Gastrocnemius medialis (tissue), 4 donors: ENCODE results near the gene SPTSSA. TPM values are rescaled to one million over a fixed set of nuclear protein-coding genes. Genes with fewer than 3 reads are reported as not detected.

Source experiments
- ATAC-seq, 2 donors: fragments of 150-250 bp; one replicate each; pipeline ENCODE4 v1.9.1; 2016
- DNase-seq, 2 donors: peaks; one replicate each; pipeline ENCODE4 v3.0.0-alpha.2; 2019
- H3K27ac ChIP-seq, 4 donors: fragments of 200-600 bp; sonication (generic); 1 replicate in 1 of 4; 2 replicates in 3 of 4; pipeline ENCODE4 v1.5.1; 2016 to 2018; ENCODE audit warnings: mild to moderate bottlenecking in 2 of 4, moderate library complexity in 1 of 4
- H3K27me3 ChIP-seq, 3 donors: fragments of 200-600 bp; sonication (generic) in 2 of 3; 1 replicate in 1 of 3; 2 replicates in 2 of 3; pipeline versions ENCODE4 v1.5.1 to v1.6.0; 2016 to 2019; ENCODE audit warnings: mild to moderate bottlenecking in 1 of 3, moderate library complexity in 1 of 3
- H3K36me3 ChIP-seq, 2 donors: fragments of 200-600 bp; sonication (generic) in 1 of 2; one replicate each; pipeline ENCODE4 v1.5.1; 2017 to 2018
- H3K4me1 ChIP-seq, 2 donors: fragments of 200-600 bp; sonication (generic) in 1 of 2; one replicate each; pipeline ENCODE4 v1.5.1; 2016 to 2017; ENCODE audit warnings: mild to moderate bottlenecking in 2 of 2
- H3K4me3 ChIP-seq, 4 donors: fragments of 200-600 bp; sonication (generic) in 3 of 4; 1 replicate in 1 of 4; 2 replicates in 3 of 4; pipeline ENCODE4 v1.5.1; 2016 to 2019; ENCODE audit warnings: mild to moderate bottlenecking in 2 of 4
- H3K9me3 ChIP-seq, 3 donors: fragments of 200-600 bp; sonication (generic) in 2 of 3; 1 replicate in 1 of 3; 2 replicates in 2 of 3; pipeline ENCODE4 v1.5.1; 2016 to 2019
- POLR2A ChIP-seq, 2 donors: fragments of 450-650 bp; IDR thresholded peaks; one replicate each; pipeline ENCODE4 v1.6.1; 2017; ENCODE audit warnings: antibody characterized with exemption in 2 of 2, mild to moderate bottlenecking in 2 of 2, moderate library complexity in 2 of 2
- in situ Hi-C, 4 donors: fragments of 200-750 bp; cut with MboI; loops; one replicate each; pipeline versions ENCODE4 v1.15.0 to v1.8.0; 2017; ENCODE audit warnings: low sequenced_read_pairs in 4 of 4
- intact Hi-C: fragments of 100-400 bp; cut with DNase I; formaldehyde crosslinking; loops from one replicate; pipeline ENCODE4 v1.15.1; 2023; ENCODE audit warnings: low total_unique reads
- total RNA-seq, 4 donors: library from RNA; depleted of rRNA; stranded (reverse); fragments of >200 nt; gene quantifications; one replicate each; pipeline versions ENCODE4 v1.1.0 to v1.2.3, GENCODE V29; 2016
- TF ChIP-seq, protein P1 (sequence below), 5 experiments: fragments of 450-650 bp in 3 of 5; fragments of 200-600 bp in 2 of 5; sonication (generic) in 2 of 5; IDR thresholded peaks in 4 of 5; conservative IDR thresholded peaks in 1 of 5; 1 replicate in 4 of 5; 2 replicates in 1 of 5; pipeline ENCODE4 v1.5.1; 2016 to 2019; ENCODE audit warnings: antibody characterized with exemption in 5 of 5, mild to moderate bottlenecking in 3 of 5, moderate library complexity in 3 of 5

SPTSSA gene
- total RNA-seq, 4 donors from 2014 or later: 6.4 to 14.0 (median 10.2) TPM

DNA sequence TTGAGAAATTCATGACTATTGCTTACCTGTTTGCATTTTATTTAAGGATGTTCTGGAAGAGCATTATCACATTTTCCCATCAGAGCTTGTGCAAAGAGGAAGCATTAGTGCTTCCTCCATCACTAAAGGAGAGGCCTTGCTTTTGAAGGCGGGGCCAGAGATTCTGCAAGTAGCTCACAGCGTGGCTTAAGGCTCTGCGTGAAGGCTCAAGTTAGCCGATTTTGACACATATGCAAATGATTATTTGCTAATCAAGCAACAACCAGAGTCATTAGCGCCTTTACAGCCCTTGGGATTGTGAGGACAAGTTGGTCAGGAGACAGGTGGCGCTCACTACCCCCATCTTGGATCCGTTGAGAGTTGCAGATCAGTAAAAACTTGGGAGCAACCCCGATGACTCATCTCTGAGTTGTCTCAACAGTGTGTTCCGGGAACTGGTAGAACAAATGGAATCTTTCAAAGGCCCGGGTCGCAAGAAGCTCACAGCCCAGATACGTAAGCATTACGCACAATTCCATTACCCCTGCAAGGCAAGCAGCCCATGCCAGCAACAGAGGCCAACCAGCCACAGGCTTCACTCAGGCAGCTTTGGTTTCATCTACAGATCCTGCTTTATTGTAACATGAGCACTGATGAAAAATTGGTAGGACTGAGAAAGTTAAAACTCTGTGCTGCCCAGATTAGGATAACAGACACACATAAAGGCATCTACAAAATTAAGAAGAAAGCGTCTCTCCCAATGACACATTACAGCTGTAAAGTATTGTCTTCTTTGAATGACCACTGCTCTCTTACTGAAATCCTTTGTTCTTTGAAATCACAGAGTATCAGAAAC is 34.9 kb upstream of the SPTSSA start:
- peak; percentile 99 for ATAC-seq
- TF ChIP-seq, protein P1, sequence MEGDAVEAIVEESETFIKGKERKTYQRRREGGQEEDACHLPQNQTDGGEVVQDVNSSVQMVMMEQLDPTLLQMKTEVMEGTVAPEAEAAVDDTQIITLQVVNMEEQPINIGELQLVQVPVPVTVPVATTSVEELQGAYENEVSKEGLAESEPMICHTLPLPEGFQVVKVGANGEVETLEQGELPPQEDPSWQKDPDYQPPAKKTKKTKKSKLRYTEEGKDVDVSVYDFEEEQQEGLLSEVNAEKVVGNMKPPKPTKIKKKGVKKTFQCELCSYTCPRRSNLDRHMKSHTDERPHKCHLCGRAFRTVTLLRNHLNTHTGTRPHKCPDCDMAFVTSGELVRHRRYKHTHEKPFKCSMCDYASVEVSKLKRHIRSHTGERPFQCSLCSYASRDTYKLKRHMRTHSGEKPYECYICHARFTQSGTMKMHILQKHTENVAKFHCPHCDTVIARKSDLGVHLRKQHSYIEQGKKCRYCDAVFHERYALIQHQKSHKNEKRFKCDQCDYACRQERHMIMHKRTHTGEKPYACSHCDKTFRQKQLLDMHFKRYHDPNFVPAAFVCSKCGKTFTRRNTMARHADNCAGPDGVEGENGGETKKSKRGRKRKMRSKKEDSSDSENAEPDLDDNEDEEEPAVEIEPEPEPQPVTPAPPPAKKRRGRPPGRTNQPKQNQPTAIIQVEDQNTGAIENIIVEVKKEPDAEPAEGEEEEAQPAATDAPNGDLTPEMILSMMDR (IDR thresholded peaks at IDR 0.05 in 4 of 5, conservative IDR thresholded peaks at IDR 0.05 in 1 of 5): peak in 1 of 5 experiments; percentile 32
- TF ChIP-seq POLR2A (IDR thresholded peaks at IDR 0.05): peak; percentile 21 to 55
- H3K4me1 ChIP-seq: peaks cover 15 to 18% of the 10 kb centered on the region in 2 donors
- H3K27me3 ChIP-seq: no peaks in the 10 kb centered on the region
- no peaks in the 10 kb centered on the region for H3K9me3 ChIP-seq
- peak; percentile 81 to 88 for DNase-seq
- intact Hi-C loops: loop anchor here (1.0 to 5.0 kb wide), 3 partner anchors 35 to 365 kb away; partner anchors contain the start of genes EAPP and SPTSSA
- H3K4me3 ChIP-seq: peak overlapping the region in 3 of 4 donors; percentile 15 to 29 (median 18)
- H3K27ac ChIP-seq: peak overlapping the region; percentile 72 to 87 (median 84)
- H3K36me3 ChIP-seq: no peaks in the 10 kb centered on the region
- in situ Hi-C loops: loop anchor here in 1 of 4 donors (10.0 kb wide), 1 partner anchor 162 kb away; no protein-coding TSS in a partner anchor

DNA sequence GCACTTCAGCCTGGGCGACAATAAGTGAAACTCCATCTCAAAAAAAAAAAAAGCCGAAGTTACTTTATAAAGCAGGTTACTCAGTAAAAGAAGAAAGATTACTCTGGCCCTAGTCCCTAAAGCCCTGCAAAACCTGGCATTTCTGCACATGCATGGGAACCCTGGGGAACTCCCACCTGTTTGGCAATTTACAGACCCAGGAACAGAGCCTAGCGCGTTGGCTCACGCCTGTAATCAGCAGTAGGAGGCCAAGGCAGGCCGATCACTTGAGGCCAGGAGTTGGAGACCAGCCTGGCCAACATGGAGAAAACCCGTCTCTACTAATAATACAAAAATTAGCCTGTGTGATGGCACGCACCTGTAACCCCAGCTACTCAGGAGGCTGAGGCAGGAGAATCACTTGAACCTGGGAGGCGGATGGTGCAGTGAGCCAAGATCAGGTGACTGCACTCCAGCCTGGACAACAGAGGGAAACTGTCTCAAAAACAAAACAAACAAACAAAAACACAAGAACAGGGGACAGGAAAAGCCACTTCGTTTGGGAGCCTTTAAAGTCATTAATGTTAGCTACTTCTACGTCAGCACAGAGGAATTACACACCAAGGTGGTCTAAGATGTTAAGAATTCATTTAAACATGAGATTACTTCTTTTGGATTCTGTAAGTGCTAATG is 34.1 kb upstream of the SPTSSA start:
- DNase-seq (peak in 1 of 2 donors; percentile 8), ATAC-seq (no peak)
- intact Hi-C loops: loop anchor here (5.0 kb wide), 2 partner anchors 41 to 364 kb away; partner anchors contain the start of gene EAPP
- TF ChIP-seq POLR2A (IDR thresholded peaks at IDR 0.05): no peak
- TF ChIP-seq, protein P1 (IDR thresholded peaks at IDR 0.05 in 4 of 5, conservative IDR thresholded peaks at IDR 0.05 in 1 of 5): no peak
- no peaks in the 10 kb centered on the region for H3K9me3 ChIP-seq
- no peaks in the 10 kb centered on the region for H3K36me3 ChIP-seq
- H3K27ac ChIP-seq: peak overlapping the region; percentile 72 to 87 (median 84)
- in situ Hi-C loops: loop anchor here in 1 of 4 donors (10.0 kb wide), 1 partner anchor 161 kb away; no protein-coding TSS in a partner anchor
- no peaks in the 10 kb centered on the region for H3K27me3 ChIP-seq
- H3K4me3 ChIP-seq: peak overlapping the region in 1 of 4 donors; percentile 15
- peaks cover 15 to 18% of the 10 kb centered on the region in 2 donors for H3K4me1 ChIP-seq

DNA sequence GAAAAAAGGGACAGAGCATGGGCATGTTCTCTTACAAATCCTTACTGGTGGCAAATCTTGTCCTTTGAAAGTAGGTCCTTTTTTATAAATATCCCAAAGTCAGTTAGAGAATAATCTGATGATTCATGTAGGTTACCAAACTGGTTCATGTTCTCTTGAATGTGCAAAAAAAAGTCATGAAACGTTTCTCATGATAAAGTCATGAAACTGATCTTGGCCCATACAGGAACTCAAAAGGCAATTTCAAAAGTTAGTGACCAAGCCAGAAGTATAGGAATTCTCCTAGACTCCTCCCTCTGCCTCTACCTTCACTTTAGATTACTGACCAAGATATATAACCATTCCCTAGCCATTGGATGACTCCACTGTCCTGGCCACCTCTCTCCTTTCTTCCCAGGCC is 27.3 kb upstream of the SPTSSA start:
- no peak for TF ChIP-seq POLR2A (IDR thresholded peaks at IDR 0.05)
- TF ChIP-seq, protein P1 (IDR thresholded peaks at IDR 0.05 in 4 of 5, conservative IDR thresholded peaks at IDR 0.05 in 1 of 5): no peak
- Histone ChIP-seq H3K9me3 (no peaks in the 10 kb centered on the region), H3K4me1 (no peaks in the 10 kb centered on the region), H3K4me3 (no peak overlapping the region), H3K27ac (no peak overlapping the region), H3K27me3 (no peaks in the 10 kb centered on the region), H3K36me3 (no peaks in the 10 kb centered on the region)
- in situ Hi-C loops (no loop called here), intact Hi-C loops (no loop called here)
- ATAC-seq: no peak
- no peak for DNase-seq

DNA sequence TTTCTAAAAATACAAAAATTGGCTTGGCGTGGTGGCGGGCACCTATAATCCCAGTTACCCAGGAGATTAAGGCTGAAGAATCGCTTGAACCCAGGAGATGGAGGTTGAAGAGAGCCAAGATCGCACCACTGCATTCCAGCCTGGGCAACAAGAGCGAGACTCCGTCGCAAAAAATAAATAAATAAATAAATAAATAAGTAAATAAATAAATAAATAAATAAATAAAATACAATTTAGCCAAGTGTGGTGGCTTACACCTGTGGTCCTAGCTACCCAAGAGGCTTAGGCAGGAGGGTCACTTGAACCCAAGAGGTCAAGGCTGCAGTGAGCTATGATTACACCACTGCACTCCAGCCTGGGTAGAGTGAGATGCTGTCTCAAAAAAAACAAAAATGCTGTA is 26.5 kb upstream of the SPTSSA start:
- no peak for ATAC-seq
- TF ChIP-seq, protein P1 (IDR thresholded peaks at IDR 0.05 in 4 of 5, conservative IDR thresholded peaks at IDR 0.05 in 1 of 5): no peak
- TF ChIP-seq POLR2A (IDR thresholded peaks at IDR 0.05): no peak
- no peak for DNase-seq
- in situ Hi-C loops: no loop called here
- Histone ChIP-seq H3K36me3 (no peaks in the 10 kb centered on the region), H3K4me1 (no peaks in the 10 kb centered on the region), H3K9me3 (no peaks in the 10 kb centered on the region), H3K4me3 (no peak overlapping the region), H3K27me3 (no peaks in the 10 kb centered on the region), H3K27ac (no peak overlapping the region)
- intact Hi-C loops: no loop called here
